WERI-Rb-1 (cell line): ENCODE data around the gene SPIRE1.
"Not testable (repeated sequence)": the region's sequence is repeated elsewhere in the genome, so short reads cannot be mapped to it uniquely, and the experiment has no call there.

Experiments used
- DNase-seq: peaks from one replicate; pipeline ENCODE4 v3.0.0-alpha.2; 2020
- H3K27ac ChIP-seq: fragments of 250-450 bp; sonication (Bioruptor Pico); 2 replicates; pipeline ENCODE4 v1.5.1; 2020; ENCODE audit warnings: mild to moderate bottlenecking, moderate library complexity
- H3K27me3 ChIP-seq: fragments of 250-450 bp; sonication (Bioruptor Pico); 2 replicates; pipeline ENCODE4 v1.5.1; 2021; ENCODE audit warnings: mild to moderate bottlenecking, low read depth, moderate library complexity; ENCODE audit not compliant: insufficient read depth, severe bottlenecking
- H3K36me3 ChIP-seq: fragments of 250-450 bp; sonication (Bioruptor Pico); 2 replicates; pipeline ENCODE4 v1.5.1; 2020; ENCODE audit warnings: mild to moderate bottlenecking, moderate library complexity
- H3K4me3 ChIP-seq: 2 replicates; pipeline ENCODE4 v1.5.1; 2011; ENCODE audit warnings: low read depth, mild to moderate bottlenecking, control low read depth, low read length
- H3K9me3 ChIP-seq: fragments of 250-450 bp; sonication (Bioruptor Pico); 2 replicates; pipeline ENCODE4 v1.5.1; 2021; ENCODE audit warnings: mild to moderate bottlenecking, moderate library complexity; ENCODE audit not compliant: severe bottlenecking
- CTCF ChIP-seq: IDR thresholded peaks from 2 replicates; pipeline ENCODE4 v1.5.1; 2011; ENCODE audit warnings: low read depth, mild to moderate bottlenecking, control low read depth, inconsistent platforms, low read length

Gene SPIRE1

GRCh38 chr18:12543697-12544096, 114.2 kb downstream of the SPIRE1 start:
- Histone ChIP-seq H3K27ac (no peak overlapping the region), H3K4me3 (no peak overlapping the region), H3K27me3 (no peaks in the 10 kb centered on the region), H3K36me3 (no peaks in the 10 kb centered on the region; the same call in 1 of the 2 replicates), H3K9me3 (peaks cover 3% of the 10 kb centered on the region)
- DNase-seq, result no peak
- TF ChIP-seq CTCF, result no peak

GRCh38 chr18:12540751-12541150, 117.2 kb downstream of the SPIRE1 start:
- DNase-seq, result no peak
- H3K4me3 ChIP-seq, result no peak overlapping the region
- H3K9me3 ChIP-seq, result peaks cover 3% of the 10 kb centered on the region
- no peak overlapping the region for H3K27ac ChIP-seq
- no peaks in the 10 kb centered on the region for H3K27me3 ChIP-seq
- H3K36me3 ChIP-seq, result no peaks in the 10 kb centered on the region; the same call in 1 of the 2 replicates
- no peak for TF ChIP-seq CTCF

GRCh38 chr18:12539158-12539557, 118.7 kb downstream of the SPIRE1 start:
- H3K9me3 ChIP-seq, H3K27me3 ChIP-seq, DNase-seq, H3K36me3 ChIP-seq, H3K4me3 ChIP-seq, H3K27ac ChIP-seq: not testable (repeated sequence)

GRCh38 chr18:12534820-12535219, 123.1 kb downstream of the SPIRE1 start:
- no peaks in the 10 kb centered on the region for H3K27me3 ChIP-seq
- H3K4me3 ChIP-seq, result no peak overlapping the region
- no peaks in the 10 kb centered on the region for H3K9me3 ChIP-seq
- DNase-seq, result no peak
- H3K27ac ChIP-seq, result no peak overlapping the region
- no peak for TF ChIP-seq CTCF
- peaks cover 4% of the 10 kb centered on the region; the same call in 1 of the 2 replicates for H3K36me3 ChIP-seq

GRCh38 chr18:12532661-12533060, 125.2 kb downstream of the SPIRE1 start:
- no peak for TF ChIP-seq CTCF
- Histone ChIP-seq H3K9me3 (no peaks in the 10 kb centered on the region), H3K27me3 (no peaks in the 10 kb centered on the region), H3K27ac (no peak overlapping the region), H3K4me3 (no peak overlapping the region), H3K36me3 (peaks cover 4% of the 10 kb centered on the region; the same call in 1 of the 2 replicates)
- no peak for DNase-seq

- Histone ChIP-seq H3K9me3 (no peaks in the 10 kb centered on the region), H3K27me3 (no peaks in the 10 kb centered on the region), H3K36me3 (peaks cover 4% of the 10 kb centered on the region; the same call in 1 of the 2 replicates), H3K4me3 (no peak overlapping the region), H3K27ac (no peak overlapping the region)
- TF ChIP-seq CTCF, result peak; percentile 44; the same call in 1 of the 2 replicates
- no peak for DNase-seq
Observed at GRCh38 chr18:12531749-12532148, 126.2 kb downstream of the SPIRE1 start.
